Mesenchymal stem cell (in vitro differentiated cells and primary cell): ENCODE results near the gene ZMYND11.

Experiments
- DNase-seq: peaks from one replicate; pipeline ENCODE4 v3.0.0-alpha.2; 2013
- H2AFZ ChIP-seq: one replicate; pipeline ENCODE4 v1.6.1; 2013; ENCODE audit warnings: low read depth, mild to moderate bottlenecking, control low read depth, inconsistent platforms, low read length, moderate library complexity
- H2AK5ac ChIP-seq: 2 replicates; pipeline ENCODE4 v1.6.1; 2013; ENCODE audit warnings: low read length, moderate library complexity, mild to moderate bottlenecking, inconsistent platforms; ENCODE audit not compliant: severe bottlenecking
- H2BK120ac ChIP-seq: one replicate; pipeline ENCODE4 v1.6.1; 2013; ENCODE audit warnings: low read depth, mild to moderate bottlenecking, inconsistent platforms, low read length, moderate library complexity
- H2BK12ac ChIP-seq, 2 experiments: one replicate each; pipeline ENCODE4 v1.6.1; 2013; ENCODE audit warnings: inconsistent platforms in 2 of 2, low read length in 2 of 2, mild to moderate bottlenecking in 2 of 2, moderate library complexity in 2 of 2, control low read depth in 1 of 2
- H2BK15ac ChIP-seq: one replicate; pipeline ENCODE4 v1.6.1; 2013; ENCODE audit warnings: mild to moderate bottlenecking, low read depth, inconsistent platforms; ENCODE audit not compliant: poor library complexity, severe bottlenecking
- H2BK5ac ChIP-seq: 2 replicates; pipeline ENCODE4 v1.6.1; 2013; ENCODE audit warnings: low read depth, mild to moderate bottlenecking, low read length, control low read depth, inconsistent platforms; ENCODE audit not compliant: poor library complexity, severe bottlenecking
- H3K14ac ChIP-seq, 2 experiments: one replicate each; pipeline ENCODE4 v1.6.1; 2013; ENCODE audit warnings: inconsistent platforms in 2 of 2, low read length in 2 of 2, control low read depth in 1 of 2, mild to moderate bottlenecking in 1 of 2, moderate library complexity in 1 of 2
- H3K18ac ChIP-seq, 2 experiments: one replicate each; pipeline ENCODE4 v1.6.1; 2013; ENCODE audit warnings: inconsistent platforms in 2 of 2, low read length in 2 of 2, control low read depth in 1 of 2, low read depth in 1 of 2, mild to moderate bottlenecking in 1 of 2
- H3K23ac ChIP-seq, 2 experiments: one replicate each; pipeline ENCODE4 v1.6.1; 2013; ENCODE audit warnings: inconsistent platforms in 2 of 2, low read length in 2 of 2, mild to moderate bottlenecking in 2 of 2, moderate library complexity in 2 of 2, control low read depth in 1 of 2
- H3K27ac ChIP-seq: 2 replicates; pipeline ENCODE4 v1.5.1; 2013; ENCODE audit warnings: mild to moderate bottlenecking, moderate library complexity, low read length, control low read depth, inconsistent platforms; ENCODE audit not compliant: poor library complexity, severe bottlenecking
- H3K27me3 ChIP-seq, 2 experiments: 2 replicates each; pipeline versions ENCODE4 v1.6.1 to v1.7.0; 2013; ENCODE audit warnings: low read length in 2 of 2, mild to moderate bottlenecking in 2 of 2, moderate library complexity in 2 of 2, control low read depth in 1 of 2, inconsistent platforms in 1 of 2; ENCODE audit not compliant: control insufficient read depth in 1 of 2, insufficient read depth in 1 of 2
- H3K36me3 ChIP-seq, 2 experiments: 2 replicates each; pipeline versions ENCODE4 v1.6.1 to v1.7.0; 2013; ENCODE audit warnings: low read length in 2 of 2, control low read depth in 1 of 2, inconsistent platforms in 1 of 2, low read depth in 1 of 2, mild to moderate bottlenecking in 1 of 2; ENCODE audit not compliant: insufficient read depth in 2 of 2, control insufficient read depth in 1 of 2
- H3K4ac ChIP-seq, 2 experiments: one replicate each; pipeline ENCODE4 v1.6.1; 2013; ENCODE audit warnings: inconsistent platforms in 2 of 2, low read length in 2 of 2, mild to moderate bottlenecking in 2 of 2, moderate library complexity in 2 of 2, control low read depth in 1 of 2, low read depth in 1 of 2
- H3K4me1 ChIP-seq: 2 replicates; pipeline ENCODE4 v1.6.1; 2013; ENCODE audit warnings: low read depth, low read length, control low read depth; ENCODE audit not compliant: control insufficient read depth, insufficient read depth
- H3K4me2 ChIP-seq: 2 replicates; pipeline ENCODE4 v1.6.1; 2013; ENCODE audit warnings: low read length, mild to moderate bottlenecking, inconsistent platforms; ENCODE audit not compliant: poor library complexity, severe bottlenecking
- H3K4me3 ChIP-seq, 2 experiments: 2 replicates each; pipeline versions ENCODE4 v1.5.1 to v1.7.0; 2013; ENCODE audit warnings: low read length in 2 of 2, mild to moderate bottlenecking in 2 of 2, control low read depth in 1 of 2, low read depth in 1 of 2; ENCODE audit not compliant: insufficient read depth in 1 of 2
- H3K79me1 ChIP-seq: replicated peaks from 2 replicates; pipeline ENCODE4 v1.6.1; 2013; ENCODE audit warnings: mild to moderate bottlenecking, control low read depth, low read length, inconsistent platforms; ENCODE audit not compliant: poor library complexity, severe bottlenecking
- H3K9ac ChIP-seq: 2 replicates; pipeline ENCODE4 v1.7.0; 2013; ENCODE audit warnings: mild to moderate bottlenecking, low read length, moderate library complexity
- H3K9me3 ChIP-seq: 2 replicates; pipeline ENCODE4 v1.7.0; 2013; ENCODE audit warnings: mild to moderate bottlenecking, low read length; ENCODE audit not compliant: control insufficient read depth
- H4K8ac ChIP-seq: one replicate; pipeline ENCODE4 v1.6.1; 2013; ENCODE audit warnings: inconsistent platforms, mild to moderate bottlenecking, low read length, moderate library complexity
- H4K91ac ChIP-seq: one replicate; pipeline ENCODE4 v1.6.1; 2013; ENCODE audit warnings: mild to moderate bottlenecking, low read length, inconsistent platforms
- WGBS: methylation state at CpG from one replicate; pipeline ENCODE4 v1.1.7; 2013; ENCODE audit warnings: mixed read lengths; 5-methylcytosine and 5-hydroxymethylcytosine counted together

ZMYND11 gene

GRCh38 chr10:92846-93245 lies 42.4 kb upstream of the ZMYND11 start:
- H2BK120ac ChIP-seq: no peak overlapping the region
- H3K27ac ChIP-seq: no peak overlapping the region
- no peak overlapping the region for H3K18ac ChIP-seq
- no peaks in the 10 kb centered on the region for H3K79me1 ChIP-seq
- H4K91ac ChIP-seq: no peak overlapping the region
- peaks cover 14 to 25% of the 10 kb centered on the region in 2 experiments for H3K27me3 ChIP-seq
- H3K36me3 ChIP-seq: no peaks in the 10 kb centered on the region
- no peak overlapping the region for H3K14ac ChIP-seq
- H3K9me3 ChIP-seq: peaks cover 35% of the 10 kb centered on the region
- no peak overlapping the region for H3K9ac ChIP-seq
- peaks cover 4% of the 10 kb centered on the region for H3K4me1 ChIP-seq
- H2BK12ac ChIP-seq: no peak overlapping the region
- no peak overlapping the region for H3K4me3 ChIP-seq
- no peak overlapping the region for H2BK15ac ChIP-seq
- H2AFZ ChIP-seq: no peak overlapping the region
- H2BK5ac ChIP-seq: no peak overlapping the region
- no peak for DNase-seq
- WGBS: 80% methylated on average over 1 of the region's 2 CpGs
- H3K4ac ChIP-seq: no peak overlapping the region
- no peak overlapping the region for H3K23ac ChIP-seq
- H3K4me2 ChIP-seq: no peak overlapping the region
- H2AK5ac ChIP-seq: no peak overlapping the region
- no peak overlapping the region for H4K8ac ChIP-seq

DNA sequence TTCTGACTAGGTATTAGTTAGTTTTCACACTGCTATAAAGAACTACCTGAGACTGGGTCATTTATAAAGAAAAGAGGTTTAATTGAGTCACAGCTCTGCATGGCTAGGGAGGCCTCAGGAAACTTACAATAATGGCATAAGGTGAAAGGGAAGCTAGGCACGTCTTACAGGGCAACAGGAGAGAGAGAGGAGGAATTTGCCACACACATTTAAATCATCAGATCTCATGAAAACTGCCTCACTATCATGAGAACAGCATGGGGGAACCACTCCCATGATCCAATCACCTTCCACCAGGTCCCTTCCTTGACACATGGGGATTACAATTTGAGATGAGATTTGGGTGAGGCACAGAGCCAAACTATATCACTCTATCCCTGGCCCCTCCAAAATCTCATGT lies 40.6 kb upstream of the ZMYND11 start:
- H3K4me1 ChIP-seq: peaks cover 4% of the 10 kb centered on the region
- H3K9me3 ChIP-seq: peaks cover 37% of the 10 kb centered on the region
- no peak overlapping the region for H2BK15ac ChIP-seq
- no peak overlapping the region for H4K8ac ChIP-seq
- H3K27me3 ChIP-seq: peaks cover 3 to 7% of the 10 kb centered on the region in 2 experiments
- H3K27ac ChIP-seq: no peak overlapping the region
- H3K4ac ChIP-seq: no peak overlapping the region
- no CpG with 5 or more reads among the region's 1 CpG for WGBS
- H3K79me1 ChIP-seq: no peaks in the 10 kb centered on the region
- no peak overlapping the region for H3K23ac ChIP-seq
- H2BK120ac ChIP-seq: no peak overlapping the region
- DNase-seq: no peak
- H2BK12ac ChIP-seq: no peak overlapping the region
- no peak overlapping the region for H3K9ac ChIP-seq
- H3K36me3 ChIP-seq: no peaks in the 10 kb centered on the region
- H2BK5ac ChIP-seq: no peak overlapping the region
- H3K4me2 ChIP-seq: no peak overlapping the region
- no peak overlapping the region for H2AK5ac ChIP-seq
- H3K14ac ChIP-seq: no peak overlapping the region
- H3K4me3 ChIP-seq: no peak overlapping the region
- no peak overlapping the region for H2AFZ ChIP-seq
- no peak overlapping the region for H3K18ac ChIP-seq
- H4K91ac ChIP-seq: no peak overlapping the region

DNA sequence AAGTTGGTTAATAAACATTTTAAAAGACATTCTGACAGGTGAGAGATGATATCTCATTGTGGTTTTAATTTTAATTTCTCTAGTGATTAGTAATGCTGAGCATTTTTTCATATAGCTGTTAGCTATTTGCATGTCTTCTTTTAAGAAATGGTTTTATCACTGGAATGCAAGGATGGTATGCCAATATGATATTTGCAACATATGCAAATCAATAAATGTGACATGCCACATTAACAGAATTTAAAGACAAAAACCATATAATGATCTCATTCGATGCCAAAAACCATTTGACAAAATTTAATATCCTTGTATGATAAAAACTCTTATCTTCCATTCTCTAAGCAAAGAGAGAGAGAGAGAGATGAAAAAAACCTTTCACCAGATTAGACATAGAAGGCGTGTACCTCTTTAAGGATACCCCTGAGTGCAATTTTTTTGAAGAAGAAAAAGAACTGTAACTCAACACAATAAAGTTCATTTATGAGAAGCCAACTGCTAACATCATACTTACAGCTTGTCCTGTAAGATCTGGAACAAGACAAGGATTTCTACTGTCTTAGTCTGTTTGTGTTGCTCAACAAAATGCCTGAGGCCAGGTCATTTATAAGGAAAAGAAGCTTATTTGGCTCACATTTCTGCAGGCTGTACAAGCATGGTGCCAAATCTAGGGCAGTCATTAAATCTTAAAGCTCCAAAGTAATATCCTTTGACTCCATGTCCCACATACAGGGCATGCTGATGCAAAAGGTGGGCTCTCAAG lies 39.7 kb upstream of the ZMYND11 start:
- H3K4me2 ChIP-seq: no peak overlapping the region
- H2BK120ac ChIP-seq: no peak overlapping the region
- no peak overlapping the region for H3K4ac ChIP-seq
- H2BK15ac ChIP-seq: no peak overlapping the region
- H4K8ac ChIP-seq: no peak overlapping the region
- no peak overlapping the region for H4K91ac ChIP-seq
- H3K27me3 ChIP-seq: peaks cover 3 to 7% of the 10 kb centered on the region in 2 experiments
- peaks cover 37% of the 10 kb centered on the region for H3K9me3 ChIP-seq
- H3K36me3 ChIP-seq: no peaks in the 10 kb centered on the region
- no peak overlapping the region for H2BK12ac ChIP-seq
- no peak overlapping the region for H3K27ac ChIP-seq
- no peak for DNase-seq
- no peak overlapping the region for H2BK5ac ChIP-seq
- H3K79me1 ChIP-seq: no peaks in the 10 kb centered on the region
- no peak overlapping the region for H3K9ac ChIP-seq
- H3K14ac ChIP-seq: no peak overlapping the region
- H3K4me1 ChIP-seq: peaks cover 4% of the 10 kb centered on the region
- no peak overlapping the region for H3K4me3 ChIP-seq
- H2AK5ac ChIP-seq: no peak overlapping the region
- no peak overlapping the region for H3K23ac ChIP-seq
- no peak overlapping the region for H3K18ac ChIP-seq
- WGBS: no CpG with 5 or more reads among the region's 2 CpGs
- H2AFZ ChIP-seq: no peak overlapping the region

GRCh38 chr10:96466-96865 lies 38.8 kb upstream of the ZMYND11 start:
- Histone ChIP-seq H2BK120ac (no peak overlapping the region), H3K14ac (no peak overlapping the region), H2AFZ (no peak overlapping the region), H4K8ac (no peak overlapping the region), H3K4ac (no peak overlapping the region), H3K27ac (no peak overlapping the region), H3K4me2 (no peak overlapping the region), H3K27me3 (peaks cover 3 to 5% of the 10 kb centered on the region in 2 experiments), H3K4me1 (peaks cover 4% of the 10 kb centered on the region), H3K36me3 (no peaks in the 10 kb centered on the region), H2AK5ac (no peak overlapping the region), H2BK5ac (no peak overlapping the region), H3K23ac (no peak overlapping the region), H3K9me3 (peaks cover 37% of the 10 kb centered on the region), H3K79me1 (no peaks in the 10 kb centered on the region), H4K91ac (no peak overlapping the region), H2BK12ac (no peak overlapping the region), H3K9ac (no peak overlapping the region), H2BK15ac (no peak overlapping the region), H3K4me3 (no peak overlapping the region), H3K18ac (no peak overlapping the region)
- WGBS: 8% methylated on average over 1 of the region's 1 CpG
- DNase-seq: no peak
